B cell (primary cell): ENCODE results near the gene AQP12B.

ENCODE experiments used
- CTCF ChIP-seq: fragments of 200-600 bp; IDR thresholded peaks from one replicate; pipeline ENCODE4 v1.8.0; 2022; ENCODE audit warnings: antibody characterized with exemption, mild to moderate bottlenecking
- EZH2 ChIP-seq: IDR thresholded peaks from 2 replicates; pipeline ENCODE4 v1.6.1; 2012; ENCODE audit warnings: borderline replicate concordance, low read depth, mild to moderate bottlenecking, moderate library complexity, low read length; ENCODE audit not compliant: insufficient read depth, poor library complexity, severe bottlenecking

GRCh38 chr2:240640939-240641338 is 41.7 kb downstream of the AQP12B start:
- TF ChIP-seq CTCF (no peak), EZH2 (no peak)
